GM12892 (cell line): Measurements from ENCODE around the gene ETV3.

Experiments
- POLR2A ChIP-seq: IDR thresholded peaks from 2 replicates; pipeline ENCODE4 v1.6.1; 2011; ENCODE audit warnings: low read depth, low read length, control low read depth
- TAF1 ChIP-seq: IDR thresholded peaks from 2 replicates; pipeline ENCODE4 v1.6.1; 2011; ENCODE audit warnings: low read depth, mild to moderate bottlenecking, control low read depth, low read length, borderline replicate concordance

DNA sequence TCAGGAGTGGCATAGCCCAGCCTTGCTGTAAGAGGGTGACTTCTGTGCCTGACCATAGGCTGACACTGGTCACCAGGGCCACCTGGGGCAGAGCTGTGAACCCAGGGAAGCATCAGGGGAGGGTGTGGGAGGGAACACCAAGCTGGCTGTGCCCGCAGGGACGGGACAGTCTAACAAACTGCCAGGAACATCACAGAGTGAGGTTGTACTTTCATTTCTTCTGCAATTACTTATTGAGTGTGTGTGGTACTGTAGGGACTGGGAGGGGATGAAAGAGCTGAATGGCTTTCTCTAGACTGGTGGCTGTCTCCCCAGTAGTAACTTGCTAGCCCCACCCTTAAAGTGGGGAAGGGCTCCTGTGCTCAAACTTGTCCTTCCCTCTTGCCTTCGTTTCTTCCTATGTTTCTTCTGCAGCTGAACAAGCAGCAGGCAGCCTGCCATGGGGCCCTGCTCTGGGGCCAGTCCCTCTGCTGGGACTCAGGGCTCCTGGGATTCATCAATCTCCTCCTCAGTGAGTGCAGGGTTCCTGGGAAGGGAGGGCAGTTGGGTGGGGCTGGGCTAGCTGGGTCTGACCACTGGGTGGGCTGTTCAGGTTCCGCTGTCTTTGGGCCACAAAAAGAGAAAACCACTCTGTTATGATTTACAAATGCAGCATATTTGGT lies 39.7 kb upstream of the ETV3 start:
- TF ChIP-seq POLR2A (no peak), TAF1 (no peak)
